Measurements from ENCODE around the gene MUC22. TPM values are rescaled to one million over a fixed set of nuclear protein-coding genes. Genes with fewer than 3 reads are reported as not detected.

The MUC22 gene
- total and polyA plus RNA-seq, 2 donors (not counting 1 experiment from before 2014, with no cell fraction given) = not detected

DNA sequence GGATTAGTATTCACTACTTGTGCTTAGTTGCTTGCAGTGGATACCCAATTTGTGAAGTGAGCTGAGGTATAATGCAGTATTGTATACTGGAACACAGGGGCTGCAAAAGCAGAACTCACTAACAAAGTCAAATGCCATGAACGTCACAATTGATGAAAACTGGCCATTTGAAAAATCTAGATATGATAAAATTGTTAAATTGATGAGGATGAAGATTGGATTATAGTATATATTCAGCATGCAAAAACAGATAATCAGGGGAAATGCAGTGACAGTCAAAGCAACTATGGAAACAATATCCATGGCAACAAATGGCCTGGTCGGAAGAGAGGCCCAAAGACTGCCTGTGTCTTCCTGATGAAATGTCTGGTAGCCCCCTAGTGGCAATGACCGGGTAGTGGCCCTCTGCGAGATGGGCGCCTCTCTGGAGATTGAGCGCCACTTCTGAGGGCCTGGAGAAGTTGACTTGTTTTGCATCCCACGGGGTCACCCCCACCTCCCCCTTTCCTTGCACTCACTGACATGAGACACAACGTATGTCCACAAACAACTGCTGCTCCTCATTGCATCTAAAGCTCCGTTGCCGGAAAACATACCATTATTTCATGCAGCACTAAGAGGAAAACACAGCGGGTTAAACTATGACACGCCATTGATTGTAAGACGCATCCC is 58.5 kb downstream of the MUC22 start:
- Histone ChIP-seq H3K4me1 (ENCODE audit: control insufficient read depth, extremely low read depth, insufficient read depth, low read length) (peaks cover 5% of the 10 kb centered on the region), H2AFZ (ENCODE audit: low read length) (no peak overlapping the region), H4K20me1 (ENCODE audit: control insufficient read depth, extremely low read depth, insufficient read depth, low read length) (no peaks in the 10 kb centered on the region), H3K4me2 (ENCODE audit: extremely low read depth, insufficient read depth, low read length) (no peak overlapping the region), H3K79me2 (ENCODE audit: control insufficient read depth, insufficient read depth, low read length) (no peaks in the 10 kb centered on the region), H3K27me3 (ENCODE audit: control insufficient read depth, insufficient read depth, low read length) (peaks cover 2% of the 10 kb centered on the region), H3K9me3 (ENCODE audit: control insufficient read depth, insufficient read depth, low read depth, low read length) (no peaks in the 10 kb centered on the region), H3K36me3 (ENCODE audit: control insufficient read depth, insufficient read depth, low read length) (no peaks in the 10 kb centered on the region), H3K4me3 (replicated peaks in 1 of 4; ENCODE audit: control extremely low read depth in 1 of 4, insufficient read depth in 1 of 4, low read depth in 3 of 4, low read length in 4 of 4) (no peak overlapping the region), H3K27ac (ENCODE audit: insufficient read depth, low read length) (no peak overlapping the region), H3K9ac (ENCODE audit: insufficient read depth, low read length) (no peak overlapping the region)
- no peak for TF ChIP-seq EZH2 (IDR thresholded peaks at IDR 0.05; ENCODE audit: low read length, missing control alignments)
- peak; percentile 86 to 91 for TF ChIP-seq CTCF (conservative IDR thresholded peaks at IDR 0.05 in 1 of 2, IDR thresholded peaks at IDR 0.05 in 1 of 2; ENCODE audit: low read depth in 1 of 2, low read length in 2 of 2)
- DNase-seq (ENCODE audit: low read depth in 2 of 2) = peak; percentile 82 to 85

DNA sequence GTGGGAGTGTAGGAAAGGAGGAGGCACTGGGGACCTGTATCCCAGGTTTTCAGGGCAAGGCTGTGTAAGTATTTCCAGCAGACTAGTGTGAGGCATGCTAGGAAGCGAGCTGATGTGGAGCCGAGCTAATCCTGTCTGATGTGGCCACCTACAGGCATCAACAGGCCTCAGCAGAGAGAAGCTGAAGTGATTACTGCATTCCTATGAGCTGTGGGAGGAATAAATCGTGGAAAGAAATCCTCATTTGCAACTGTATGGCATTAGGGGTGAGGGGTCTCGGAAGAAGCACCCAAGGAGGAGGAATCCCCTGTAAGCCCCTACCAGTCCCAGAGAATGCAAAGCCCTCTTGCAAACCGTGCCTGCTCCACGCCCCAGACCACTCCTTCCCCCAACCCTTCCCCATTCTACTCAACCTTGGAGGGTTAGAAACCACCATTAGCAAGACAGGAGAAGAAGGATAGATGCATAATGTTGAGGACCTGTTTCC is 60.5 kb downstream of the MUC22 start:
- Histone ChIP-seq H2AFZ (ENCODE audit: low read length) (no peak overlapping the region), H4K20me1 (ENCODE audit: control insufficient read depth, extremely low read depth, insufficient read depth, low read length) (no peaks in the 10 kb centered on the region), H3K4me3 (replicated peaks in 1 of 4; ENCODE audit: control extremely low read depth in 1 of 4, insufficient read depth in 1 of 4, low read depth in 3 of 4, low read length in 4 of 4) (no peak overlapping the region), H3K79me2 (ENCODE audit: control insufficient read depth, insufficient read depth, low read length) (no peaks in the 10 kb centered on the region), H3K27ac (ENCODE audit: insufficient read depth, low read length) (no peak overlapping the region), H3K4me2 (ENCODE audit: extremely low read depth, insufficient read depth, low read length) (no peak overlapping the region), H3K4me1 (ENCODE audit: control insufficient read depth, extremely low read depth, insufficient read depth, low read length) (peaks cover 9% of the 10 kb centered on the region), H3K36me3 (ENCODE audit: control insufficient read depth, insufficient read depth, low read length) (no peaks in the 10 kb centered on the region), H3K9me3 (ENCODE audit: control insufficient read depth, insufficient read depth, low read depth, low read length) (no peaks in the 10 kb centered on the region), H3K27me3 (ENCODE audit: control insufficient read depth, insufficient read depth, low read length) (peaks cover under 1% of the 10 kb centered on the region), H3K9ac (ENCODE audit: insufficient read depth, low read length) (no peak overlapping the region)
- TF ChIP-seq EZH2 (IDR thresholded peaks at IDR 0.05; ENCODE audit: low read length, missing control alignments) (no peak), CTCF (conservative IDR thresholded peaks at IDR 0.05 in 1 of 2, IDR thresholded peaks at IDR 0.05 in 1 of 2; ENCODE audit: low read depth in 1 of 2, low read length in 2 of 2) (peak; percentile 77 to 80)
- DNase-seq (ENCODE audit: low read depth in 2 of 2) = peak; percentile 80 to 81

GRCh38 chr6:31074401-31074800 is 64.1 kb downstream of the MUC22 start:
- no peak overlapping the region for H2AFZ ChIP-seq (ENCODE audit: low read length)
- no peak overlapping the region for H3K27ac ChIP-seq (ENCODE audit: insufficient read depth, low read length)
- no peaks in the 10 kb centered on the region for H4K20me1 ChIP-seq (ENCODE audit: control insufficient read depth, extremely low read depth, insufficient read depth, low read length)
- no peak for DNase-seq (ENCODE audit: low read depth in 2 of 2)
- TF ChIP-seq EZH2 (IDR thresholded peaks at IDR 0.05; ENCODE audit: low read length, missing control alignments) = no peak
- no peak for TF ChIP-seq CTCF (conservative IDR thresholded peaks at IDR 0.05 in 1 of 2, IDR thresholded peaks at IDR 0.05 in 1 of 2; ENCODE audit: low read depth in 1 of 2, low read length in 2 of 2)
- no peaks in the 10 kb centered on the region for H3K9me3 ChIP-seq (ENCODE audit: control insufficient read depth, insufficient read depth, low read depth, low read length)
- H3K4me1 ChIP-seq (ENCODE audit: control insufficient read depth, extremely low read depth, insufficient read depth, low read length) = peaks cover 9% of the 10 kb centered on the region
- no peak overlapping the region for H3K4me2 ChIP-seq (ENCODE audit: extremely low read depth, insufficient read depth, low read length)
- no peaks in the 10 kb centered on the region for H3K27me3 ChIP-seq (ENCODE audit: control insufficient read depth, insufficient read depth, low read length)
- no peaks in the 10 kb centered on the region for H3K36me3 ChIP-seq (ENCODE audit: control insufficient read depth, insufficient read depth, low read length)
- no peak overlapping the region for H3K9ac ChIP-seq (ENCODE audit: insufficient read depth, low read length)
- no peak overlapping the region for H3K4me3 ChIP-seq (replicated peaks in 1 of 4; ENCODE audit: control extremely low read depth in 1 of 4, insufficient read depth in 1 of 4, low read depth in 3 of 4, low read length in 4 of 4)
- H3K79me2 ChIP-seq (ENCODE audit: control insufficient read depth, insufficient read depth, low read length) = no peaks in the 10 kb centered on the region

Data from fibroblast of lung (primary cell).